Astrocyte (in vitro differentiated cells and primary cell): ENCODE measurements around the gene TEX48. TPM values are rescaled to one million over a fixed set of nuclear protein-coding genes. Genes with fewer than 3 reads are reported as not detected.

ENCODE experiments used
- DNase-seq: peaks from one replicate; pipeline ENCODE4 v3.0.0-alpha.2; 2010; ENCODE audit warnings: low read depth
- FAIRE-seq: peaks from 2 replicates; lab custom pipeline; 2011; peaks lifted over from hg19 to GRCh38; lab: Jason Lieb, UNC
- H2AFZ ChIP-seq: 2 replicates; pipeline ENCODE4 v1.6.0; 2012; ENCODE audit warnings: low read depth, low read length, inconsistent platforms
- H3K27ac ChIP-seq: 2 replicates; pipeline ENCODE4 v1.5.1; 2011; ENCODE audit warnings: low read depth, low read length, inconsistent platforms
- H3K27me3 ChIP-seq: 2 replicates; pipeline ENCODE4 v1.6.0; 2011; ENCODE audit warnings: low read length, inconsistent platforms; ENCODE audit not compliant: insufficient read depth
- H3K36me3 ChIP-seq: 2 replicates; pipeline ENCODE4 v1.5.1; 2011; ENCODE audit warnings: low read length, inconsistent platforms; ENCODE audit not compliant: insufficient read depth
- H3K4me1 ChIP-seq: 2 replicates; pipeline ENCODE4 v1.5.1; 2011; ENCODE audit warnings: low read length, inconsistent platforms; ENCODE audit not compliant: insufficient read depth
- H3K4me2 ChIP-seq: 2 replicates; pipeline ENCODE4 v1.6.0; 2012; ENCODE audit warnings: low read length, inconsistent platforms
- H3K4me3 ChIP-seq: 2 replicates; pipeline ENCODE4 v1.5.1; 2011; ENCODE audit warnings: low read depth, mild to moderate bottlenecking, low read length, inconsistent platforms; ENCODE audit not compliant: insufficient read depth
- H3K79me2 ChIP-seq: 2 replicates; pipeline ENCODE4 v1.6.0; 2012; ENCODE audit warnings: mild to moderate bottlenecking, low read length, inconsistent platforms; ENCODE audit not compliant: insufficient read depth
- H3K9ac ChIP-seq: 2 replicates; pipeline ENCODE4 v1.6.0; 2012; ENCODE audit warnings: mild to moderate bottlenecking, low read length, inconsistent platforms
- H3K9me3 ChIP-seq: 2 replicates; pipeline ENCODE4 v1.5.1; 2012; ENCODE audit warnings: low read depth, mild to moderate bottlenecking, low read length, inconsistent platforms; ENCODE audit not compliant: insufficient read depth
- H4K20me1 ChIP-seq: 2 replicates; pipeline ENCODE4 v1.6.0; 2012; ENCODE audit warnings: low read length, inconsistent platforms; ENCODE audit not compliant: insufficient read depth
- H3K27ac Mint-ChIP-seq: one replicate; pipeline ENCODE4 v1.8.0; 2021; ENCODE audit warnings: mild to moderate bottlenecking, mixed read lengths; ENCODE audit not compliant: unreplicated experiment
- H3K27me3 Mint-ChIP-seq: one replicate; pipeline ENCODE4 v1.8.0; 2021; ENCODE audit warnings: low read depth, mixed read lengths; ENCODE audit not compliant: unreplicated experiment
- H3K36me3 Mint-ChIP-seq: one replicate; pipeline ENCODE4 v1.8.0; 2021; ENCODE audit warnings: low read depth, mixed read lengths; ENCODE audit not compliant: unreplicated experiment
- H3K4me1 Mint-ChIP-seq: one replicate; pipeline ENCODE4 v1.8.0; 2021; ENCODE audit warnings: low read depth, mixed read lengths; ENCODE audit not compliant: unreplicated experiment
- H3K4me3 Mint-ChIP-seq: one replicate; pipeline ENCODE4 v1.8.0; 2021; ENCODE audit warnings: mild to moderate bottlenecking, moderate library complexity, mixed read lengths; ENCODE audit not compliant: unreplicated experiment
- H3K9me3 Mint-ChIP-seq: one replicate; pipeline ENCODE4 v1.8.0; 2021; ENCODE audit warnings: mild to moderate bottlenecking, mixed read lengths; ENCODE audit not compliant: unreplicated experiment
- CTCF ChIP-seq: IDR thresholded peaks from 2 replicates; pipeline ENCODE4 v1.5.1; 2011; ENCODE audit warnings: low read depth, mild to moderate bottlenecking, inconsistent platforms, low read length, moderate library complexity; ENCODE audit not compliant: insufficient read depth
- EZH2 ChIP-seq: IDR thresholded peaks from 2 replicates; pipeline ENCODE4 v1.6.1; 2012; ENCODE audit warnings: mild to moderate bottlenecking, low read length, inconsistent platforms; ENCODE audit not compliant: insufficient read depth
- total RNA-seq: library from RNA; stranded (reverse); gene quantifications from 2 replicates; pipeline ENCODE4 v1.2.1, GENCODE V29; 2021

Gene TEX48
- total RNA-seq, 1 donor from 2014 or later: not detected

GRCh38 chr9:114621561-114621960 lies 60.4 kb downstream of the TEX48 start:
- H3K27me3 Mint-ChIP-seq: no peaks in the 10 kb centered on the region
- Histone ChIP-seq H3K9ac (no peak overlapping the region), H3K9me3 (no peaks in the 10 kb centered on the region), H4K20me1 (no peaks in the 10 kb centered on the region), H3K4me3 (no peak overlapping the region), H3K27me3 (no peaks in the 10 kb centered on the region), H3K79me2 (no peaks in the 10 kb centered on the region), H3K4me1 (peaks cover 12% of the 10 kb centered on the region), H3K36me3 (no peaks in the 10 kb centered on the region), H3K27ac (no peak overlapping the region), H3K4me2 (peak overlapping the region; percentile 69), H2AFZ (no peak overlapping the region)
- no peak for FAIRE-seq
- H3K4me1 Mint-ChIP-seq: peaks cover 25% of the 10 kb centered on the region
- peaks cover 3% of the 10 kb centered on the region for H3K36me3 Mint-ChIP-seq
- peaks cover 2% of the 10 kb centered on the region for H3K9me3 Mint-ChIP-seq
- no peak for DNase-seq
- H3K27ac Mint-ChIP-seq: peak overlapping the region; percentile 28
- TF ChIP-seq EZH2 (no peak), CTCF (no peak)
- no peak overlapping the region for H3K4me3 Mint-ChIP-seq

GRCh38 chr9:114619191-114619761 lies 62.7 kb downstream of the TEX48 start:
- no peak for FAIRE-seq
- TF ChIP-seq CTCF (no peak), EZH2 (no peak)
- H3K4me3 Mint-ChIP-seq: no peak overlapping the region

More at GRCh38 chr9:114619191-114619761, 62.7 kb downstream of the TEX48 start:
- H2AFZ ChIP-seq: no peak overlapping the region
- Mint-ChIP-seq H3K27me3 (no peaks in the 10 kb centered on the region), H3K27ac (no peak overlapping the region), H3K4me1 (peaks cover 25% of the 10 kb centered on the region), H3K9me3 (peaks cover 2% of the 10 kb centered on the region), H3K36me3 (peaks cover 6% of the 10 kb centered on the region)
- H3K36me3 ChIP-seq: no peaks in the 10 kb centered on the region
- DNase-seq: no peak
- no peaks in the 10 kb centered on the region for H4K20me1 ChIP-seq
- peaks cover 2% of the 10 kb centered on the region for H3K79me2 ChIP-seq
- no peak overlapping the region for H3K9ac ChIP-seq
- H3K27me3 ChIP-seq: no peaks in the 10 kb centered on the region
- H3K4me1 ChIP-seq: peaks cover 12% of the 10 kb centered on the region
- H3K4me2 ChIP-seq: no peak overlapping the region
- H3K27ac ChIP-seq: no peak overlapping the region
- no peak overlapping the region for H3K4me3 ChIP-seq
- no peaks in the 10 kb centered on the region for H3K9me3 ChIP-seq
